ENCODE measurements around the gene CCAR1.

- TF ChIP-seq CTCF (IDR thresholded peaks at IDR 0.05 in 2 of 3, conservative IDR thresholded peaks at IDR 0.05 in 1 of 3; ENCODE audit: control insufficient read depth in 2 of 3, extremely low read depth in 1 of 3, insufficient read depth in 1 of 3, low read depth in 3 of 3, low read length in 3 of 3) (no peak), CEBPB (IDR thresholded peaks at IDR 0.05; ENCODE audit: borderline replicate concordance in 1 of 2, low read depth in 2 of 2, low read length in 2 of 2) (no peak), USF2 (IDR thresholded peaks at IDR 0.05; ENCODE audit: borderline replicate concordance, low read depth, low read length) (no peak), ATF3 (IDR thresholded peaks at IDR 0.05; ENCODE audit: borderline replicate concordance, extremely low read depth, low read depth, low read length) (no peak), RCOR1 (conservative IDR thresholded peaks at IDR 0.05; ENCODE audit: low read depth, low read length) (no peak), ATF2 (IDR thresholded peaks at IDR 0.05; ENCODE audit: low read length) (no peak), REST (IDR thresholded peaks at IDR 0.05; ENCODE audit: low read depth, low read length) (no peak), RELA (IDR thresholded peaks at IDR 0.05; ENCODE audit: borderline replicate concordance, partially characterized antibody) (no peak), ZBTB33 (IDR thresholded peaks at IDR 0.05) (no peak), ZZZ3 (IDR thresholded peaks at IDR 0.05; ENCODE audit: control insufficient read depth, insufficient read length, low read depth) (no peak), PRDM15 (CRISPR knock-in tag; IDR thresholded peaks at IDR 0.05) (no peak)
Observed at GRCh38 chr10:68727146-68727545, 6.1 kb downstream of the CCAR1 start.
